DMS53 treated with DMSO at 0.1 percent for 48 hours (cell line): ENCODE data around the gene RPAP3.

ENCODE experiments used
- DNase-seq: peaks from one replicate; lab custom pipeline; 2025; ENCODE audit not compliant: unreplicated experiment; lab: John Stamatoyannopoulos, UW

Gene RPAP3

DNA sequence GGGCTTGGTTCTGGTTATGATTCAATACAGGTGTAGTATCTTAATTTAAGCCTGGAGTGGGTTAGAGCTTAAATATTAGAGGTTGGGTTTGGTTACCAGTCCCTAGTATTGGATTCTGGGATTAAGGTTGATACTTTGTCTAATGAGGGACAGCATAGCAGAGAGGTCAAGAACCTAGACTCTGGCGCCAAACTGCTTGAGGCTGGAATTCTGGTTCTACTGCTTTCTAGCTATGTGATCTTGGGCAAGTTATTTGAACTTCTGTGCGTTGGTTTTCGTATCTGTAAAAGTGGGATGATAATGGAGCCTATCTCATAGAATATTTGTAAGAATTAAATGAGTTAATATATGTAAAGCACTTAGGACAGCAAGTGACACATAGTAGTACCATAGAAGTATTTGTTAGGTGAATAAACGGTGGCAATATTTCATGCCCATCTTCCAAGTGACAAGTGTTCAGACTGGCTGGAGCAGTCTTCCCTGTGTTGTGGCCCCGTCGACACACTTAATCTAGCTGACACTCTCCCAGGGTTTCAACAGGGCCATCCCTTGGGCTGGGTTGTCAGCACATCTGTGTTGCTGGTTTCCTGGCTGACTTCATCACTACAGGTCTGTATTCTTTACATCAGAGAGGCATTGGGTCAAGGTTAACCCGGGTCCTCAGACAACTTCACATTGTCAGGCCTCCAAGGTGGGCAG, 16.5 kb upstream of the RPAP3 start:
- DNase-seq, result no peak

DNA sequence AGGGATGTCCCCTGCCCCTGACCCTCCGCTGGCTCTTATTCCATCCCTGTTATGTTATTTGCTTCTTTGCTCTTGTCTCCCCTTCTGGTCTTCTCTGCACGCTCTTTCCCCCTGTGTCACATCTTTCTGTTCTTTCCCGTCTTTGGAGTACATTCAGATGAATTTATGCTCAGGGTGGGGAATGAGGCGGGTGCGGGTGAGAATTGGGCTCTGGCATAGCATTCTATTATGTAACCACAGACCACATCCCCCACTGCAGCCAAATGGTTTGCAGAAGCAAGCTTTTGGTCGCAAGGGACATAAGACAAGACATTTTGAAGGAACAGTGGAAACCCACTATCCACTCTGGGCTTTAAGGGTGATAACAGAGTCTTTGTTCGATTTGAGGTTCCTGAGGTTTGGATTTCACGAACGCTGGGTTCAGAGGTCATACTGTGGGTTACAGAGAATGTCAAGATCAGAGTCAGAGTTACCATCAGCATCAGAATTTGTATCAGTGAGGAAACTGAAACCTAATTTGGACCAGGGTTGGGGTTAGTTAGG, 15.7 kb upstream of the RPAP3 start:
- DNase-seq, result no peak

DNA sequence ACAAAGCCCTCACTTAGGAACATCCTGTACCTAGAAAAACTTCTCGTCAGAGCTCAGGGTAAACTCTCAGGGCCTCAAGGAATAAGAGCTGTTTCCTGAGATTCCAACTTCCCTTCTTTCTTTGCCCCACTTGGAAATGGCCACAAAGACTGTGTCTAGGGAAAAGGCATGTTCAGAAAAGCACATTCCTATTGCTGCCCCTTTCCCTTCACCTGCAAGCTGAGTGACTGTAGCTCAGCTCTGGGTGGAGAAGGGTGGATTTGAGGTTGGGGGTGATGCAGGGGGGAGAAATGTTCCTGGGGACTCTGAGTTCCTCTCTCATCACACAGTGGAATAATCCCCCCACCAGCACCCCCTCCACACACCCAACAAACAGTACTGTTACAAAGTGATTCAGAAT, 12.7 kb upstream of the RPAP3 start:
- DNase-seq, result no peak

DNA sequence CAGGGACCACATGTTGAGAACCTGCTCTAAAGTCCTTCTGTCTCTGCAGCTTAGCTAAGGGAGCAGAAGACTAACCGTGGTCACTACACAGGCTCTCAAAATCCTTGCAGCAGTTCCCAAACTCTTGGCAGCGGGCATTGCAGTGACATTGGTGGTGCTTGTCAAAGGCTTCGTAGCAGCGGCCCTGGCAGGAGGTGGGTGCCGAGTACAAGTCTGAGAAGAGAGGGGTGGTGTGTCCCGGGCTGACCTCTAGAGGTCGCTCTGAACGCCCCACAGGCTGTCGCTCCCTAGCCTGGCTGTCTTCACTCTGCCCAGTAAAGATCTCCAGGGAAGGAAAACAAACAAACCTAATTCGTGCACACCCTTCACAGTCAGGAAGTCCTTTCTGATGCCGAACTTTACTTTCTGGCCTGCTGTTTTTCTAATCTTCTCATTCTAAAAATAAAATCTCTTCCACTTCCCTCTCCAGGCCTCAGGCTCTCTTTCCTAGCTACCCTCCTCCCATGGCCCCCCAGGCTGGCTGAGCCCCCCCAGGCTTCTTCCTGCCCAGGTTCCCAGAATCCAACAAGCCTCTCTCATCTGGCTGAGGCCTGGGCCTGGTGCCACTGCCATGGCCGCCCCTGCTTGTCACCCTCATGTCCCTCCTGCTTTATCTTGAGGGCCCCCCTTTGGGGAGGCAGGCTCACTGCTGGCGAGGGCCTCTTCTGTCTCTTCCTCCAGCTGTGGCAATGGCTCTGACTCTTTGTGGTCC, 11.8 kb upstream of the RPAP3 start:
- peak; percentile 98 for DNase-seq

DNA sequence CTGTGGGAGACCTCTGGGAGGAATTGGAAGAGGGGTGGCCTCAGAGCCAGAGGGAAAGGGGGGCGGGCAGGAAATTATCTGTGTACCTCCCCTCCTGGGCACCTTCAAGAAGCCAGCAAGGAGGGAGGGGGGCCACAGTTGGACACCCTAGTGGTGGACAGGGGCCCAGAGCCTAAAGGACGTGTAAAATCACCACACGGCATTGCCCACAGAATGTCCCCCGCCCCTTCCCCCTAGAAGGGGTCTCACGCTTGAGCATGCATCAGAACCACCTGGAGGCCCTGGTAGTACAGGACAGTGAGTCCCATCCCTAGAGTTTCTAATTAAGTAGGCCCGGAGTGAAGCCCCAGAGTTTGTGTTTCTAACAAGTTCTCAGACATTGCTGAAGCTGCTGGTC, 11.2 kb upstream of the RPAP3 start:
- DNase-seq, result no peak

DNA sequence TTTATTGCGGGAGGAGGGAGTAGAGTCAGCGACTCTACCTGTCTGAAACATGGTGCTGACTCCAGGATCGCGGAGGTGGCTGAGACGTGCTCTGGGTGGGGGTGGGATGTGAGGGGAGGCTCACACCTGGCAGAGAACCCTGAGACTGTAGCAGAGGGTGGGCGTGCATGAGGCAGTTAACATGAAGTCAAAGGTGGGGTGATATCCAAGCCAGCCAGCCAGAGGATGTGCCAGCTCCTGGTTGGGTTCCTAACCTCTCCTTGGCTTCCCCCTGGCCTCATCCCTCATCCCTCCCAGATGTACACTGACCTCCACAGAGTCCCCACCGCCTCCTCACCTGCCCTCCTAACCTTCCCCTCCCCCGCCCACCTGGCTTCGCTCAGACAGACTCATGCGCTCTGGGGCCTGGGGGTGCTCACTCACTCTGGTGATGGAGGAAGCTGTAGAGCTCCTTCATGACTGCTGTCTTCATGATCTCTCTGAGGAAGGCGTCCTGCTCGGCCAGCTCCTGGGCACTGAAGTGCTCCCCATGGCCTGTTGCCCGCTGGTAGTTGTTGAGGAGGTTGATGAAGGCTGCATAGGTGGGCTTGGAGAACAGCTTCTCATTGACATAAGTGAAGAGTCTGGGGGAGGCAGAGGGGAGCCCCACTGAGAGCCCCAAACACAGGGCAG, 10.2 kb upstream of the RPAP3 start:
- DNase-seq, result no peak

DNA sequence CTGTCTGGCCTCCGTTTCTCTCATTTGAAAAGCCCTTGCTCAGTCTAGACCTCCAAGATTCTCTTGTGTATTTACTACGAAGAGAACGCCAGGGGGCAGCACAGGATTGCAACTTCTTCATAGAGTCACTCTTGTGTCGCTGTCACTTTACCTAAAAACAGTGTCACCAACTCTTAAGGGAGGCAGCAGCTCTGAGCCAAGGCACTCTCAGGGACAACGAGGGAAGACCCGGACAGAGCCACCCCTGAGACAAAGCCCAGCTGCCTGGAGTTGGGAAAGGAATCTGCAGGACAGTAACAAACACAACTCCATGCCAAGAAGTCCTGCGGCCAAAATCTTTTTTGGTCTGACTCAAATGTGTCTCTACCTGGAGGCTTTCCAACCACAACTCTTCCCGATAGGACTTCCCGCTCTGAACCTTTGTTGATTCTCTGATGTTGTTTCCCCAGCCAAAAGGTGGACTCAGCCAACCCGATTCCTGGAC, 9.6 kb upstream of the RPAP3 start:
- peak; percentile 93 for DNase-seq

DNA sequence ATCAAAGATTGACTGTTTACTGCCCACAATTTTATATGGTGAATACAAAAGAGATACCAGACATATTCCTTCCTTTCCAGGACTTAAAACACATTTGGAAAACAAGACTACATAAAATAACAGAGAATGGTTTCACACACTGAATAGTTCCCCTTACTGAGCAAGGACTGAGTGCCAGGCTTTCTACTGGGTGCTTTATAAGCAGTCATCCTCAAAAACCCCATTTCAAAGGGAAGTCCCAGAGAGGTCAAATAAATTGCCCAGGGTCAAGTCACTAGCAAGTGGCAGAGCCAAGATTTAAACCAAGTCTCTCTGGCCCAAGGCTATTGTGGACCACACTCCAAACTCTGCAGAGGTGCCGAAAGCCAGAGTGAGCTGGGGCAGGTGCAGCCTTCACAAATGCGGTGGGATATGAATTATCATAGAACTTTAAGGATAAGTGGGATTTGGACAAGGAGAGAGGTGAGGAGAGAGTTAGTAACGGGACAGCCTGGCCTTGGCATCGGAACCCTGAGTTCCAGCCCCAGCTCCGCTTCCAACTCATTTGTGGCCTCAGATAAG, 9.1 kb upstream of the RPAP3 start:
- no peak for DNase-seq

DNA sequence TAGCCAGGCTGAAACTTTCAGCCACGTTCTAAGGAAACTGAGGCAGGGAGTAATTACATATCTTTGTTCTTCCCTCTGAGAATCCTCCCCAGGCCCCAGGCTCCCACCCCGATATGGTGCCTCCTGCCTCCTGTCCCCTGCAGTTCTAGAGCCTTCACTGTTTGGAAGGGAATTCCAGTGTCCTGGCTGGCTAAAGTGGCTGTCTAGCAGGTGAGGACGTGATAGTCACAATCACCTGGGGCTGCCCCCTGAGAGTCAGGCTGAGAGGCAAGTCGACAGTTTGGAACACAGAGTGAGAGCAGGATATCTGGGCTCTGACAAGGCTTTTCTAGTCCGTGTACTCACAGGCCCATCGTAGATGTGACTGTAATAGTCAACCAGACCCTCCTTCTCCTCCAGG, 6.3 kb upstream of the RPAP3 start:
- DNase-seq, result no peak

DNA sequence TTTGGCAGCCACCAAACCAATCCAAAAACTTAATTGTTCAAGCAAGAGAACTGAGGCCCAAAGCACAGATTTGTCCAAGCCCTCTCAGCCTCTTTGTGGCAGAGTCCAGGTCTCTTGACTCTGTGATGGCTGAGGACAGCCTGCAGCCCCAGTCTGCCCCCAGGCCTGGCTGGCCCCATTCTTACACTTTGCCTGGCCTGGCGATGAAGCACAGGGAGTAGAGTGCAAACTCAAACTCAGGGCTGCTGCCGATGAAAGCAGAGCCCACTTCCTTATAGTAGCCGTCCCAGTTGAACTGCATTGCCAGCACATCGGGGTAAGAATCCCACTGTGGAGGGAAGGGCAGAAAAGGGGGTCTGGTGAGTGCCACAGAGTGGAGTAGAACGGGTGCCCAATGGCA, 5.6 kb upstream of the RPAP3 start:
- no peak for DNase-seq

DNA sequence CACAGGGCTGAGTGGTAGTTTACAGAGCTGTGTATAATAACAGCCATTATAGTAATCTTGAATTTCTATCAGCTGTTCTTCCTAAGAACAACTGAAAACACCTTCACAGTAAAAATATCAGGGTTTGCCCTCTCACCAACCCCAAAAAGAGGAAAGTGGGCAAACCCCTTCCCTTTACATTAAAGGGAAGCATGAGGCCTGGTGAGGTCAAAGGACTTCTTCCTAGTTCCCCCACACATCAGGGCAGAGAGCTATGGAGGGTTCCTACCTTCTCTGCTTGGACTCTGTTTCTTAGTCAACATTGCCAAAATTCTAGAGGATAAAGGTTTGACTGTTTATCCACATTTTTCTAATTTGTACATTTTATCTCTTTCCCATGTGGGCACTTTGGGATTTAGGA, 4.4 kb upstream of the RPAP3 start:
- no peak for DNase-seq

DNA sequence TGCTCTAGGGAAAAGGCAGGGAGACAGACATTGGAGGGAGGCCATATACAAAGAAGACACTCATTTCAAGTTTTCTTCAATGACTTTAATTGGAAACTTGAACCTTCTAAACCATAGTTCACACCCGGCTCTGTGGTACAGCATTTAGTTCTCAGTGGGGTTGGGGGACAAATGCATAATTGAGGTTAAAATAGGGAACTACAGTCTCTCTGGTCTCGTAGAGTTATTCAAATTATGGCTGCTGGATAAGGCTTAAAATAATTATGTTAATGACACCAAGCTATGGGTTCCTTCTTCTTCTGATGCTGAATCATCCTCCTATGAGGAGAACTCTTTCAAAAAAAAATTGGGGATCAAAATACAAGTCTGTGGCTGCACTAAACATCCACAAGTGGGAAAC, 3.8 kb upstream of the RPAP3 start:
- DNase-seq, result no peak

DNA sequence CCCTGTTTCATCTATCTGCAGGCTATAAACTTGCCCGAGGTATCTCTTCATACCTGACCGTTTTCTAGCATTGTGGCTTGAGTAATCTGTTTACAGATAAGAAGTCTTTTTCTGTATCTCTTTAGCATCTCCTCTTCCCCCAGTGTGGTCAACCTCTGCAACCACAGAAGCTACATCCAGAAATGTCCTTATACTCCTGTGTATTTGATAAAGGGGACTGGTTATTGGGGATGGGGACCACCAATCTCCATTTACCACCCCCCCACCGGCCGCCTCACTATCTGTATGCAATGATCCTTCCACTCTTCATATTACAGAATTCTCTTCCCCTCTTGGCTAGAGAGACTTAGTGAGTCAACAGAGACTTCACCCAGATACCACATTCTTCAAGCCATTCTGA, 3.4 kb upstream of the RPAP3 start:
- DNase-seq, result no peak

DNA sequence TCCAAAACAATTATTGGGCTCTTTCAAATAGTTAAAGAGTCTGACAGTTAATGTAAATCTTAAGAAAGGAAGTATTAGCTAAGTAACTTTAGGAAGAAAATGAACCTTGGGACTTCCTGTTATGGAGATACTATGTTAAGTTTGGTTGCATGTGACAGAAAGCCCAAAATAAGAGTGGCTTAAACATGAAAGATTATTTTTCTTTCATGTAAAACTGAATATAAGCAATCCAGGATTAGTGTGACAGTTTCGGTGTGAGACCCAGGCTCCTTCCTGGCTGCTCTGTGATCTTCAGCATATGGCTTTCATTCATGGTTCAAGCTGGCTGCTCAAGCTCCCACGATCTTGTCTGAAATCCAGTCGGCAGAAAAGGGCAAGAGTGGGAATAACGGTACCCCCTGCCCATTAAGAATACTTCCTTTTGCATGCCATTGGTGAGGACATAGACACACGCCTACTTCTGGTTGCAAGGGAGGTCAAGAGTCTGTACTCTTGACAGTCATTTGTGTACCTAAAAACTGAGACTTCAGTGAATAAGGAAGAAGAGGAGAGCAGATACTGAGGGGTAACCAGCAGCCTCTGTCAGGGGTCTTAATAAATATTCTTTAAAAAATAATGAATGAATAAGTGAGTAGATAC, 2.2 kb upstream of the RPAP3 start:
- DNase-seq, result no peak

DNA sequence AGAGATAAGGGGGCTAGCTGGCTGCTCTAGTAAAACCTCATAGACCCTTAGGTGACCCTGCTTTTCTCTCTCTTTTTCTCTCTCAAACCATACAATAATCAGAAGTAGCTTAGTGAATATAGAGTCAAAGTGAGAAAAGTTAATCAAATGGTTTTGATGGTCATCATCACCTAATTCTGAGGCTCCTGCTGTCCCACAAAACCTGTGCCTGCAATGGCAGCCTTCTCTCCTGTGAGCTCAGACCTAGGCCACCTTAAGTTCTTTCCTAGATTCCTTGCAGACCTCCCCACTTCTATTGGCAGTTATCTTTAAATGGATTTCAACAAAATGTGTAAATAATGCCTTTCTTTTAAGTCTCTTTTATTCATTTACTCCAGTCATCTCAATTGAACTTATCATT, 1.5 kb upstream of the RPAP3 start:
- no peak for DNase-seq

DNA sequence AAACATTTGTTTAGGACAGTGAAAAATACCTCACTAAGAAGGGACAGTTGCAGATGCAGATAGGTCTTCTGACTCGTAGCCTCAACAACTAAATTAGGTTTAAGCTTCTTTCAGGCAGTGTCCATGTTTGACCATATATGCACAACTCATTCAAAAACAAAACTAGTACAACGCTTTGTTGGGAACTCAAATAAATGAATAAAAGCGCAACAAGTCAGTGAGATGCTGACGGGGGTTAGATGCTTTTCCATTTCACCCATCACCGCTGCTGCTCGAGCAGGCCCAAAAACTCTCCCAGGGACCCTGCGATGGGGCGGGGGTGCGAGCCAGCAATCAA, 633 bp downstream of the RPAP3 start:
- DNase-seq, result no peak

DNA sequence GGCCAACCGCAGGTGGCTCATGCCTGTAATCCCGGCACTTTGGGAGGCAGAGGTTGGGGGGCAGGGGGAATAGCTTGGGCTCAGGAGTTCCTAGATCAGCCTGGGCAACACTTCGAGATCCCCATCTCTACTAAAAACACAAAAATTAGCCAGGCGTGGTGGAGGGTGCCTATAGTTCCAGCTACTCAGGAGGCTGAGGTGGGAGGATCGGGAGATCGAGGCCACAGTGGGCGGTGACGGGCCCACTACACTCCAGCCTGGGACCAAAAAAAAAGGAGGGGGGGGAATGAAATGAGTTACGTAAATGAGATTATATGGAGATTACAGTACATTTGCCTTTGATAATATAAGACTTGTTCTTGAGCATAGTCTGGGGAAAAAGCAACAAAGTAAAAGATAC, 1.1 kb downstream of the RPAP3 start:
- no peak for DNase-seq

DNA sequence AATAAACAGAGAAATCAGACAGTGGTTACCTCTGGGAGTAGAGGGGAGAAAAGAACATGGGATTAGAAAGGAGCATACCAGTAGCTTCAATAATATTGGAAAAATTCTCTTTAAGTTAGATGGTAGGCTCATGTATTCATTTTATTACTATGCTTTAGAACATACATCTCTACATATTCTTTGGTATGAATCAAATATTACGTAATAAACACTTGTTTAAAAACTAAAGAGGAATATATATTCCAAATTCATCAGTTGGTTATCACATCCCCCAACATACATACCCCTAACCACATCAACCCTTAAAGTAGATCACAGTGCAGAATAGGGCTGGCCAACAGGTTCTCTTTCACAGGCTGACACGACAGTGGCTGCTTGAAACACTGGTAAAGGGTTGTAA, 5.6 kb downstream of the RPAP3 start:
- DNase-seq, result no peak

DNA sequence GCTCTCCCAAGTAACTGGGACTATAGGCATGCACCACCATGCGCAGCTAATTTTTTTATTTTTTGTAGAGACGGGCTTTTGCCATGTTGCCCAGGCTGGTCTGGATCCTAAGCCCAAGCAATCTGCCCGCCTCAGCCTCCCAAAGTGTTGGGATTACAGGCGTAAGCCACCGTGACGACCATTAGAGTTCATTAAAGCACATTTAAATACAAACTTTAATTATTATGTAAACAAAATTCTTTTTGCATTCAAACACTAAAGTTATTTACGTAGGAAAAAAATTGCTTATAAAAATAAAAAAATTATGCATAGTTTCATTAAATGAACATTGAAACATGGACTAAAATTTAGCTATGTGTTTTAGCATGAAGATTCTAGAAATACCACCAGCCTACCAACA, 7.2 kb downstream of the RPAP3 start:
- DNase-seq, result no peak

DNA sequence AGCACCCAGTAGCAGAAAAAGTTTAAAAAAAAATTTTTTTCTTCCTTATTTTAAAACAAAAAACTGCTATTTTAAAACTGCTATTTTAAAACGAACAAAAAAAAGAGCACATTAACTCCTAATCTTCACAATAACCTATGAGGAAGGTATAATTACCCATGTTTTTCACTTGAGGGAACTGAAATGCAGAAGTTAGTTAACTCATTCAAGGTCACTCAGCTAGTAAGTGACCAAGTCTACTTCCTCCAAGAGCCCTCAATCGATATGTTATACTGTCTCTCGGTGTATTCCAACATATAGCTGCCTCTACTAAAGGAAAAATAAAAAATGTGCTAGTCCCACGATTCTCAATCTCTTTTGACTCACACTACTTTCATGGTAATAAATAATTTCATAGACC, 7.8 kb downstream of the RPAP3 start:
- DNase-seq, result no peak

DNA sequence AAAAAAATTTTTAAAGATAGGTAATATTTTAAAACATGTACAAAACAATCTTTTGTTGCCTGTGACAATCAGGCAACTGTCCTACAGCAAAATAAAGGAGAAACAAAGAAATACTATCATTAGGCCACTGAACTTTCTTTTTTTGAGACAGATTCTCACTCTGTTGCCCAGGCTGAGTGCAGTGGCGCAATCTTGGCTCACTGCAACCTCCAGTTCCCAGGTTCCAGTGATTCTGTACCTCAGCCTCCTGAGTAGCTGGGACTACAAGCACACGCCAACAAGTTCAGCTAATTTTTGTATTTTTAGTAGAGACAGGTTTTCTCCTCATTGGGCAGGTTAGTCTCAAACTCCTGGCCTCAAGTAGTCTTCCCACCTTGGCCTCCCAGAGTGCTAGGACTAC, 16.6 kb downstream of the RPAP3 start:
- DNase-seq, result no peak
